HepG2 (cell line): ENCODE data around the gene ERCC4. TPM values are rescaled to one million over a fixed set of nuclear protein-coding genes. Genes with fewer than 3 reads are reported as not detected.

Experiments used
- ATAC-seq: fragments of 200-7000 bp; cut with Tn5 transposase; 3 replicates; pipeline ENCODE4 v1.9.1; 2020; ENCODE audit warnings: mild to moderate bottlenecking, moderate library complexity
- BruUV-seq: library from RNA; stranded (reverse); fragments of 400-500 nt; replicated peaks from 2 replicates; lab custom pipeline; 2021; lab: Mats Ljungman, UMichigan
- CTCF ChIA-PET: fragments of 300-600 bp; formaldehyde crosslinking; extraction: SDS; loops from one replicate; lab custom pipeline; 2021; ENCODE audit warnings: low total read pairs, inconsistent platforms, low intra/inter-chr PET ratio; lab: Yijun Ruan, JAX
- POLR2A ChIA-PET: fragments of 350-600 bp; sonication (Branson Sonifier 250); formaldehyde crosslinking; loops from one replicate; lab custom pipeline; 2020; ENCODE audit warnings: antibody characterized with exemption, inconsistent platforms; lab: Yijun Ruan, JAX
- DNase-seq: peaks from one replicate; pipeline ENCODE4 v3.0.0-alpha.2; 2015; ENCODE audit warnings: low spot score
- FAIRE-seq: peaks from 3 replicates; lab custom pipeline; 2011; peaks lifted over from hg19 to GRCh38; lab: Jason Lieb, UNC
- H2AFZ ChIP-seq: one replicate; pipeline ENCODE4 v1.6.1; 2011; ENCODE audit warnings: low read length, inconsistent platforms
- H3K27ac ChIP-seq: fragments of 300-600 bp; 3 replicates; pipeline ENCODE4 v1.8.0; 2011; ENCODE audit warnings: mixed run types, mild to moderate bottlenecking, mixed read lengths, low read length, inconsistent platforms; ENCODE audit not compliant: insufficient read depth; ENCODE audit errors: extremely low read length
- H3K27me3 ChIP-seq, 2 experiments: fragments of 200-600 bp in 1 of 2; 2 replicates in 1 of 2; 3 replicates in 1 of 2; pipeline versions ENCODE4 v1.6.0 to v1.8.0; 2011; ENCODE audit warnings: low read length in 2 of 2, mild to moderate bottlenecking in 2 of 2, moderate library complexity in 2 of 2, inconsistent platforms in 1 of 2; ENCODE audit not compliant: insufficient read depth in 2 of 2, control insufficient read depth in 1 of 2
- H3K36me3 ChIP-seq, 2 experiments: fragments of 200-600 bp in 1 of 2; replicated peaks in 1 of 2; 2 replicates in 1 of 2; 3 replicates in 1 of 2; pipeline versions ENCODE4 v1.5.1 to v1.8.0; 2011; ENCODE audit warnings: low read length in 2 of 2, inconsistent platforms in 1 of 2; ENCODE audit not compliant: insufficient read depth in 2 of 2, control insufficient read depth in 1 of 2
- H3K4me1 ChIP-seq: 2 replicates; pipeline ENCODE4 v1.5.1; 2012; ENCODE audit warnings: low read length, inconsistent platforms; ENCODE audit not compliant: insufficient read depth
- H3K4me2 ChIP-seq: 2 replicates; pipeline ENCODE4 v1.6.0; 2011; ENCODE audit warnings: low read depth, low read length, inconsistent platforms
- H3K4me3 ChIP-seq, 3 experiments: fragments of 200-600 bp in 1 of 3; sonication (generic), shearing (Covaris generic) in 1 of 3; replicated peaks in 1 of 3; 2 replicates each; pipeline ENCODE4 v1.5.1; 2011 to 2016; ENCODE audit warnings: low read length in 3 of 3, inconsistent platforms in 2 of 3, low read depth in 2 of 3, mild to moderate bottlenecking in 2 of 3, control low read depth in 1 of 3, mixed read lengths in 1 of 3; ENCODE audit not compliant: insufficient read depth in 1 of 3
- H3K79me2 ChIP-seq: one replicate; pipeline ENCODE4 v1.6.1; 2011; ENCODE audit warnings: low read length, inconsistent platforms; ENCODE audit not compliant: insufficient read depth
- H3K9ac ChIP-seq: 2 replicates; pipeline ENCODE4 v1.6.0; 2011; ENCODE audit warnings: mild to moderate bottlenecking, low read depth, low read length, inconsistent platforms; ENCODE audit not compliant: insufficient read depth
- H3K9me3 ChIP-seq: 2 replicates; pipeline ENCODE4 v1.5.1; 2012; ENCODE audit warnings: mild to moderate bottlenecking, low read length
- H4K20me1 ChIP-seq: 2 replicates; pipeline ENCODE4 v1.6.0; 2011; ENCODE audit warnings: inconsistent platforms, mild to moderate bottlenecking, low read length, moderate library complexity; ENCODE audit not compliant: insufficient read depth
- CTCF ChIP-seq: sonication (generic); formaldehyde crosslinking; IDR thresholded peaks from 2 replicates; pipeline ENCODE4 v1.5.0; 2020; ENCODE audit warnings: mild to moderate bottlenecking, missing genetic modification reagents, moderate library complexity
- FOXP4 ChIP-seq: sonication (generic); formaldehyde crosslinking; IDR thresholded peaks from 2 replicates; pipeline ENCODE4 v1.4.0; 2020; ENCODE audit warnings: missing genetic modification reagents
- HNF4G ChIP-seq, 2 experiments: sonication (generic) in 1 of 2; formaldehyde crosslinking in 1 of 2; IDR thresholded peaks; 2 replicates each; pipeline versions ENCODE4 v1.4.0 to v1.6.1; 2011 to 2020; ENCODE audit warnings: borderline replicate concordance in 2 of 2, low read depth in 2 of 2, mild to moderate bottlenecking in 2 of 2, low read length in 1 of 2, missing genetic modification reagents in 1 of 2, moderate library complexity in 1 of 2
- PRPF4 ChIP-seq: fragments of 200-400 bp; formaldehyde crosslinking; IDR thresholded peaks from 2 replicates; pipeline ENCODE4 v1.6.1; 2016; ENCODE audit warnings: low read length, low read depth; ENCODE audit not compliant: poor library complexity, severe bottlenecking
- RAD51 ChIP-seq: fragments of 450-650 bp; IDR thresholded peaks from 2 replicates; pipeline ENCODE4 v1.6.1; 2016; ENCODE audit warnings: borderline replicate concordance
- ZBTB33 ChIP-seq: sonication (generic); formaldehyde crosslinking; IDR thresholded peaks from 2 replicates; pipeline ENCODE4 v1.4.0; 2020; ENCODE audit warnings: missing genetic modification reagents
- ZBTB38 ChIP-seq: sonication (generic); formaldehyde crosslinking; IDR thresholded peaks from 2 replicates; pipeline ENCODE4 v1.5.1; 2020; ENCODE audit warnings: mild to moderate bottlenecking, missing genetic modification reagents
- ZNF704 ChIP-seq: sonication (generic); formaldehyde crosslinking; IDR thresholded peaks from 2 replicates; pipeline ENCODE4 v1.8.1; 2023; ENCODE audit warnings: mild to moderate bottlenecking, inconsistent platforms, moderate library complexity, missing genetic modification reagents, borderline replicate concordance
- WGBS: methylation state at CpG from one replicate; pipeline ENCODE4 v1.1.6; 2017; ENCODE audit warnings: low lambda C conversion rate; 5-methylcytosine and 5-hydroxymethylcytosine counted together
- in situ Hi-C: cut with HindIII; loops from 2 replicates; pipeline ENCODE4 v1.10.0; 2017; ENCODE audit warnings: low pct_unique_long_range_greater_than_20kb; ENCODE audit not compliant: extremely low pct_ligation_motif_present
- intact Hi-C: fragments of 100-400 bp; cut with micrococcal nuclease; formaldehyde crosslinking; loops from one replicate; pipeline ENCODE4 v1.10.0; 2022; ENCODE audit not compliant: unreplicated experiment
- polyA plus RNA-seq, 8 experiments: library from polyadenylated mRNA; depleted of rRNA in 3 of 8; stranded (reverse) in 7 of 8; unstranded in 1 of 8; fragments of >200 nt; fragmentation: Illumina TruSeq in 4 of 8; extraction: Trizol in 4 of 8; gene quantifications; 2 replicates each; pipeline versions ENCODE4 v1.2.1 to v1.2.3, GENCODE V29; 2011 to 2016; ENCODE audit warnings: low read depth in 4 of 8, missing spikeins in 1 of 8, mixed read lengths in 1 of 8; ENCODE audit not compliant: insufficient read depth in 1 of 8
- total RNA-seq, 5 experiments: library from RNA; depleted of rRNA; stranded (reverse); fragments of >200 nt; fragmentation: Illumina TruSeq; extraction: Trizol; gene quantifications; 2 replicates each; pipeline ENCODE4 v1.2.3, GENCODE V29; 2016; ENCODE audit warnings: low read depth in 1 of 5

ERCC4 gene
- total and polyA plus RNA-seq, 2 of the 13 experiments (the other 11 are each of a cell fraction or from before 2014, with no cell fraction given) = 5.4 to 15.2 TPM

- in situ Hi-C loops (loop anchor here (10.0 kb wide), 1 partner anchor 263 kb away; no protein-coding TSS in a partner anchor), intact Hi-C loops (no loop called here)
- FAIRE-seq (no peak), DNase-seq (no peak), ATAC-seq (no peak)
- TF ChIP-seq RAD51 (peak; percentile 21; the same call in 1 of the 2 replicates), FOXP4 (CRISPR knock-in tag) (no peak)
- no peak overlapping the region for H3K27ac ChIP-seq
- H3K27me3 ChIP-seq = no peaks in the 10 kb centered on the region
- BruUV-seq = no TSS peak
- H3K79me2 ChIP-seq = no peaks in the 10 kb centered on the region
- H3K36me3 ChIP-seq = peaks cover 6 to 22% of the 10 kb centered on the region in 2 experiments
- H3K9ac ChIP-seq = no peak overlapping the region
- POLR2A ChIA-PET = no interaction called here
- no peaks in the 10 kb centered on the region for H3K9me3 ChIP-seq
- H4K20me1 ChIP-seq = no peaks in the 10 kb centered on the region
- H2AFZ ChIP-seq = no peak overlapping the region
- H3K4me2 ChIP-seq = no peak overlapping the region
- no peak overlapping the region for H3K4me3 ChIP-seq
- 88% methylated on average over 10 of the region's 10 CpGs for WGBS
- peaks cover 6% of the 10 kb centered on the region for H3K4me1 ChIP-seq
- CTCF ChIA-PET = no interaction called here
These were observed 11.9 kb downstream of the ERCC4 start for GRCh38 chr16:13931845-13932244.

GRCh38 chr16:13935408-13935807 lies 15.5 kb downstream of the ERCC4 start:
- in situ Hi-C loops = loop anchor here (10.0 kb wide), 1 partner anchor 259 kb away; no protein-coding TSS in a partner anchor
- H3K27ac ChIP-seq = no peak overlapping the region
- H3K79me2 ChIP-seq = no peaks in the 10 kb centered on the region
- no TSS peak for BruUV-seq
- CTCF ChIA-PET = no interaction called here
- intact Hi-C loops = no loop called here
- TF ChIP-seq HNF4G (IDR thresholded peaks at IDR 0.05; ENCODE audit: borderline replicate concordance, low read depth, low read length) (0 out of 2 replicates have a peak, but pooled peaks have one; percentile 7), HNF4G (CRISPR knock-in tag; IDR thresholded peaks at IDR 0.05; ENCODE audit: borderline replicate concordance, low read depth) (no peak), ZBTB33 (CRISPR knock-in tag) (peak; percentile 36; the same call in 1 of the 2 replicates), ZNF704 (no peak), PRPF4 (peak; percentile 66), CTCF (CRISPR knock-in tag) (peak; percentile 58), ZBTB38 (CRISPR knock-in tag) (peak; percentile 75; the same call in 1 of the 2 replicates)
- TF ChIP-seq, all 625 proteins: peak for 5
- Histone ChIP-seq H2AFZ (no peak overlapping the region), H3K4me2 (no peak overlapping the region), H4K20me1 (no peaks in the 10 kb centered on the region), H3K4me3 (no peak overlapping the region), H3K27me3 (no peaks in the 10 kb centered on the region), H3K9ac (no peak overlapping the region), H3K36me3 (peaks cover 6 to 20% of the 10 kb centered on the region in 2 experiments), H3K9me3 (no peaks in the 10 kb centered on the region), H3K4me1 (peaks cover 16% of the 10 kb centered on the region)
- FAIRE-seq = no peak
- POLR2A ChIA-PET = interaction anchor here (0.6 to 1.6 kb wide), 2 partner anchors 10 to 16 kb away, joined by 3 to 7 read pairs; partner anchors contain the start of gene ERCC4
- 91% methylated on average over 12 of the region's 12 CpGs for WGBS
- no peak for ATAC-seq
- peak; percentile 34 for DNase-seq
